NCI-H1092 (cell line): Measurements from ENCODE around the gene SELENOW.
"Not testable (repeated sequence)": the region's sequence is repeated elsewhere in the genome, so short reads cannot be mapped to it uniquely, and the experiment has no call there.

Experiments
- DNase-seq: peaks from one replicate; lab custom pipeline; 2025; lab: John Stamatoyannopoulos, UW

Gene SELENOW

DNA sequence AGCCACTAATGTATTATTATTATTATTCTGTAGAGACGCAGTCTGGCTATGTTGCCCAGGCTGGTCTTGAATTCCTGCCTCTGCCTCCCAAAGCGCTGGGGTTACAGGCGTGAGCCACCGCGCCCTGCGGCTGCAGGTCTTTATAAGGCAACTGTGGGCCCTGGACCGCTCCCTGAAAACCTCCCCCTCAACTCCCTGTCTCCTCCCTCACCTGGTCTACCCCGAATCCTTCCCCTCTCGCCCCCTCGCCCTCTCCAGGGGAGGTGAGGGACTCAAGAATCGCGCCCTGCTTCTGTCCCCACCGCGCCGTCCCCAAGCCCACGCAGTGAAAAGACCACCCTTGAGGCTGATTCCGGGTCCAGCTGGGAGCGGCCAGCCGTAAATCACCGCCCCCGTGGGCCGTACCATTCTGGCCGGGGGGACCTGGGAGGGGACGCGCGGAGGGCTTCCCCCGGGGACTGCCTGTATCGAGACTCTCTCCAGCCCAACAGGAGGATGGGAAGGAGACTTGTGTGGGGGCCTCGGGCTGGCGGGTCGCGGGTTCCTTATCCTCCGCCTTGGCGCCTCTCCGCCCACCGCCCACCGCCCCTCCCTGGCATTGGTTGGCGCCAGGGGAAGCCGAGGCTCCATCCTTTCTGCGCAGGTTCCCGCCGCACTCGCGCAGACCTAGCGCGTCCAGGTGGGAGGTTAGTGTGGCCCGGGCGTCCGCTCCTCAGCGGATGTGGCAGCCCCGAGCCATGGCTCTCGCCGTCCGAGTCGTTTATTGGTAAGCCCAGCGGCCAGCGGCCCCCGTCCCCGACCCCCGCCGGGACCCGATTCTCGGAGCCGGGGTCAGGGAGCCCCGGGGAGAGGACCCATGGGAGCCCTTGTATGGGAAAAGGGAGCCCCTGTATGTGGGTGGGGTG lies at the start of gene SELENOW:
TSS of gene SELENOW (plus strand) at position 655 of the 905 bp plus-strand sequence. CDS start at position 738, 83 bp downstream.
- DNase-seq: peak; percentile 54

DNA sequence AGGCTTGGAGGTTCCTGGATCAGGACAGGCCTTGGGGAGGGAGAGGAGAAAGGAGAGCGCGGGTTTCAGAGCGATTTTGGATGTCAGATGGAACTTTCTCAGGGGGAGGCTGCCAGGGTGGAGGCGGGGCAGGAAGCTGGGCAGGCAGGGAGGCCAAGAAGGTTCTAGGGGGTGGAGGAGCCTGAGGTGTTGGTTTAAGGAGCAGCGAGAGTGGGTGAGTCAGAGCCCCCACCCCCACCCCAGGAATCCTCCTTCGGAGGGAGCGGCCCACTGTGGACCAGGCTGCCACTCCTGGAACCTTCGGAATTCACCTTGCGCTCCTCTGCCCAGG lies 49.1 kb upstream of the SELENOW start:
- DNase-seq: no peak

DNA sequence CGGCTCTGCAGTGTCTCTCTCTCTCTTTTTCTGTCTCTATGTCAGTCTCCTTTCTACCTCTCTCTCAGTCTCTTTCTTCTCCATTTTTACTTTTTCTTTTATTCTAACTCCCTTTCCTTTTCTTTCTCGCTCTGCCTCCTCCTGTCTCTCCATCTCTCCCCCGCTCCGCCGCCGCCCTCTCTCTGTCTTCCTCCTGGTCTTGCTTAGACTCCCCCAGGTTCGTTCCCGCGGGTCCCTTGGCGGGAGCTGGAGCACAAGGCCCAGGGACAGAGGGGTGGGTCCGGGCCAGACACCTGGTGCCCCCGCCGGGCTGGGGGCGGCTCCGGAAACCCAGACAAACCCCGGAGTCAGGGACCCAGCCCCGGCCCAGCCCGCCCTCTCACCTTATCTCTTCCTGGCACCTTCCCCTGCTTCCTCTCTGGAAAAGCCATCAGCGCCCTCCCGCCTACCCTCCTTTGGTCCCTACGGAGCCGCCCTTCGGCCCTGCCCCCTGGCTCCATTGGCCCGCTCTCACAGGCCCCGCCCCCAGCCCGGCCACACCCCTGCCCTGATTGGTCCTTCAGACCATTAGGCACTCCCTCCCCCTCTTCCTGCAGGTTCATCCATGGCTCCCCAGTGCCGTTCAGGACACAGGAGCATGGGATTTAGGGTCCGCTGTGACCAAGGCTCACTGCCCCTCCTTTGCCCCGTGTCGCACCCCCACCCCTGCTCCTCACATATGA lies 48.5 kb upstream of the SELENOW start:
- no peak for DNase-seq

DNA sequence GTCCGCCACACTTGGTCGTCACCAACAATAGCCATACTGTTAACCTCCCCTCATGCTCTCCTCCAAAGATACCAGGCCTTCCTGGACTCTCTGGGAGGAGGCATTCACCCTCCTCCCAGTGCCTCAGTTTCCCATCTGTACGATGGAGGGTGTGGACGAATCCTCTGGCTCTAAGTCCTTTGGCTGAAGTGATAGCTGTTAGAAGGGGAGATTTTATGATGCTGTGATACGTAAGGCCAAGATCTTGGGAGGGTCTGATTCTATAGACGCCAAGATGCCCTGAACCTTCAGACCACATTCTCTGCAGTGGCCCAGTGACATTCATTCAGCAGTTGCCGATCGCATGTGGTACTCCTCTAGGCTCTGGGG lies 48.0 kb upstream of the SELENOW start:
- no peak for DNase-seq

DNA sequence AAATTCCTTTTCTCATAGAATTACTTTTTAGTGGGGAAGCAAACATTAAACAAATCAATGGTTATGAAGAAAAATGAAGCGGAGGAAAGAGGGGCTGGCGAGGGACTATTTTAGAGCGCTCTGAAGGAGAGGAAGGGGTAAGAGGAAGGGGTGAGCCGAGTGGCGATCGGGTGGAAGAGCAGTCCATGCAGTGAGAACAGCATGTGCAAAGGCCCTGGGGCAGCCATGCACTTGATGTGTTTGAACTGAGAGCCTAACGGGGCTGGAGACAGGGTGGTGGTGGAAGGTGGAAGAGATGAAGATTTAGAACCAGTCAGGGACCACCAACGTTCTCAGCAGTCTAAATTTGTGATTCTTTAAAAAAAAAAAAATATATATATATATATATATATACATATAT lies 47.6 kb upstream of the SELENOW start:
- no peak for DNase-seq

DNA sequence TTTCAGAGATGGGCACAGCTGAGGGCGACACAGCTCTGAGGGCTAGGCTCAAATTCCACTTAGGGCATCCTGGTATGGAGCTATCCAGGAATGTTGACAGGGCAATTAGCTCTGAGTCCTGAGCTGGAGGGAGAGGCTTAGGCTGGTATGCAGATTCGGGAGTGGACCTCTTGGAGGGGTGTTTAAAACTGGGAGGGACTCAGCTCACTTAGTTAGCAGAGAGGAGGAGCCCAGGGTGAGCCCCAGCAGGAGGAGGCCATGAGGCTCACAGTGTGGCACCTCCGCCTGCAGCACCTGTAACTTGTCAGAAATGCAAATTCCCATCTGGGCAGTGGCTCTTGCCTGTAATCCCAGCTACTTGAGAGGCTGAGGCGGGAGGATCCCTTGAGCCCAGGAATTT lies 43.4 kb upstream of the SELENOW start:
- no peak for DNase-seq

DNA sequence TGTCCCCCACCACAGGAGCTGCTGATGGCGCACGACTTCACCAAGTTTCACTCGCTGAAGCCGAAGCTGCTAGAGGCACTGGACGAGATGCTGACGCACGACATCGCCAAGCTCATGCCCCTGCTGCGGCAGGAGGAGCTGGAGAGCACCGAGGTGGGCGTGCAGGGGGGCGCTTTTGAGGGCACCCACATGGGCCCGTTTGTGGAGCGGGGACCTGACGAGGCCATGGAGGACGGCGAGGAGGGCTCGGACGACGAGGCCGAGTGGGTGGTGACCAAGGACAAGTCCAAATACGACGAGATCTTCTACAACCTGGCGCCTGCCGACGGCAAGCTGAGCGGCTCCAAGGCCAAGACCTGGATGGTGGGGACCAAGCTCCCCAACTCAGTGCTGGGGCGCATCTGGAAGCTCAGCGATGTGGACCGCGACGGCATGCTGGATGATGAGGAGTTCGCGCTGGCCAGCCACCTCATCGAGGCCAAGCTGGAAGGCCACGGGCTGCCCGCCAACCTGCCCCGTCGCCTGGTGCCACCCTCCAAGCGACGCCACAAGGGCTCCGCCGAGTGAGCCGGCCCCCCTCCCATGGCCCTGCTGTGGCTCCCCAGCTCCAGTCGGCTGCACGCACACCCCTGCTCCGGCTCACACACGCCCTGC lies 37.5 kb upstream of the SELENOW start:
- DNase-seq: no peak

DNA sequence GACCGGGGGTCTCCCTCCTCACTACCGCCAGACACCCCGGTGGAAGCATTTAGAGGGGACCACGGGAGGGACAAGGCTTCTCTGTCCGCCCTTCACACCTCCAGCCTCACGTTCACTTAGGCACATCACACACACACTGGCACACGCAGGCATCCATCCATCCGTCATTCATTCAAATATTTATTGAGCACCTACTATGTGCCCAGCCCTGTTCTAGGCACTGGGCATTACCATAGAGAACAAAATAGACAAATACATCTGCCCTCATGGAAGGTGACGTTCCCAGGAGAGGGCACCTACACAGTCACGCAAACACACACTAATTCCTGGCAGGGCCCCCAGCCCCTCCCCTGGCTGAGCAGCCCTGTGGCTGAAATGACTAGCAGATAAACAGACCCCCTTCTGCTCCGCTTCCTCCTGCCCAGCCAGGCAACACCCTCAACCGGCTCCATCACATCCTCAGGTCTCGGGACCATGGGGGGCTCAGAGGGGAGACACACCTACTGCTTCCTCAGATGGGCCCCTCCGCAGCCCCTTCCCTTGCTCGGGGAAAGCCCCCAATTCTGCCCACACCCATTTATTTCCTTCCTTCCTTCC lies 36.9 kb upstream of the SELENOW start:
- DNase-seq: no peak

DNA sequence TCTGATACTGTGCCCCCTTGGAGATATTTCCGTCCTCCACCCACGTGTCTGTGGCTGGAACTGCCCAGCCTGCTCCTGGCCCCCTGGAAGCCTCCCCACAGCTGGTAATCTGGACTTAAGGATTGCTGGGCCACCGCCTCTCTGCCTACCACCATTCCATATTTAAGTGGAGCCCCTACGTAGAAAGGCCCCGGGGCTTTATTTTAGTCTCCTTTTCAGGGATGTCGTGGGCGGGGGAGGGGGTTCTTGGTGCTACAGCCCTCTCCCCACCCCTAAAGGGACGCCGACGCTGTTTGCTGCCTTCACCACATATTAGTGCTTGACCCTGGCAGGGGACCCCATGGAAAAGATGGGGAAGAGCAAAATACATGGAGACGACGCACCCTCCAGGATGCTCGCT lies 35.9 kb upstream of the SELENOW start:
- no peak for DNase-seq

DNA sequence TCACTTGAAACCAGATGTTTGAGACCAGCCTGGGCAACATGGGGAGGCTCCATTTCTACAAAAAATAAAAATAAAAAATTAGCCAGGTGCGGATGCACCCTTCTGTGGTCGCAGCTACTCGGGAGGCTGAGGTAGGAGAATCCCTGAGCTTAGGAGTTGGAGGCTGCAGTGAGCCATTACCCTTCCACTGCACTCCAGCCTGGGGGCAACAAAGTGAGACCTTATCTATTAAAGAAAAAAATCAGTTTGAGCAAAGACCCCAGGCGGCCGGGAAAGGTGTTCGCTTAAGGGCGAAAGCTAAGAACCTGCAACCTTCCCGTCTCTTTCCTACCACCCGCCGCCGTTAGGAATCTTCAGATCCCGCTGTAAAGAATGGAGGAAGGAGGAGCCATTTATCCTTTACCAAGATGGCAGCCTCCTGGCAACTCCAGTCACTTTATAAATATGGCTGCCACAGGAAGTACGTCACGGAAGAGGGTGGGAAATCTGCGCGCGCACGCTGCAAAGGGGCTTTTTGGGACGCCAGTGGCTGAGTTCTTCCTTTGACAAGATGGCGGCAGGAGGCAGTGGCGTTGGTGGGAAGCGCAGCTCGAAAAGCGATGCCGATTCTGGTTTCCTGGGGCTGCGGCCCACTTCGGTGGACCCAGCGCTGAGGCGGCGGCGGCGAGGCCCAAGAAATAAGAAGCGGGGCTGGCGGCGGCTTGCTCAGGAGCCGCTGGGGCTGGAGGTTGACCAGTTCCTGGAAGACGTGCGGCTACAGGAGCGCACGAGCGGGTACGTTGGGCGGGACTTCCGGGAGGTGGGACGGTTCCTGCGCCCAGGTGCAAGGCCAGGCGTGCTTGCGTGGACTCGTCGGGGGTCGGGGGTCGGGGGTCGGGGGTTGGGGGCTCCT lies 33.2 kb upstream of the SELENOW start, which contains the start of gene NOP53:
TSS of gene NOP53 (plus strand) at position 537 of the 892 bp plus-strand sequence. CDS start at position 551, 14 bp downstream.
- peak; percentile 90 for DNase-seq

DNA sequence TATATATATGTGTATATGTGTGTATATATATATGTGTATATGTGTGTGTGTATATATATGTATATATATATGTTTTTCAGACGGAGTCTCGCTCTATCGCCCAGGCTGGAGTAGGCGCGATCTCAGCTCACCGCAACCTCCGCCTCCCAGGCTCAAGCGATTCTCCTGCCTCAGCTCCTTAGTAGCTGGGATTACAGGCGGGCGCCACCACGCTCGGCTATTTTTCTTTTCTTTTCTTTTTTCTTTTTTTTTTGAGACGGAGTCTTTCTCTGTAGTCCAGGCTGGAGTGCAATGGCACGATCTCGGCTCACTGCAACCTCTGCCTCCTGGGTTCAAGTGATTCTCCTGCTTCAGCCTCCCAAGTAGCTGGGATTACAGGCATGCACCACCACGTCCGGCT lies 32.4 kb upstream of the SELENOW start:
- not testable (repeated sequence) for DNase-seq

DNA sequence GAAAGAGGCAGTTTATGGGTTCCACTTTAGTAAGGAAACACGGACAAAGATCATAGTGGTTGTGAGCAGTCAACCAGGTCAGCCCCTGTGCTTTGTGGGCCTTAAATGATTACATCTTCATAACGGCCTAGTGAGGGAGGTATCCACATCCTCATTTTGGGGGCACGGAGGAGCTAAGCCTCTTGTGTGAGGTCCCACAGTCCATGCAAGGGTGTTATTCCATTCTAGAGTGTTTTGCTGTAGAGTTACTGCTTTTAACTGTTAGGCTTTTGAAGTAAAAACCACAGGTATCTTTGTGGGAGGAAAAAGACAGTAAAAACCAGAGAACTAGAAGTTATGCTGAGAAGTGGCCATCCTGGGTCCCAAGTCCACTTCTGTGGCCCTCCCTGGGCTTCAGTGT lies 29.2 kb upstream of the SELENOW start:
- no peak for DNase-seq

DNA sequence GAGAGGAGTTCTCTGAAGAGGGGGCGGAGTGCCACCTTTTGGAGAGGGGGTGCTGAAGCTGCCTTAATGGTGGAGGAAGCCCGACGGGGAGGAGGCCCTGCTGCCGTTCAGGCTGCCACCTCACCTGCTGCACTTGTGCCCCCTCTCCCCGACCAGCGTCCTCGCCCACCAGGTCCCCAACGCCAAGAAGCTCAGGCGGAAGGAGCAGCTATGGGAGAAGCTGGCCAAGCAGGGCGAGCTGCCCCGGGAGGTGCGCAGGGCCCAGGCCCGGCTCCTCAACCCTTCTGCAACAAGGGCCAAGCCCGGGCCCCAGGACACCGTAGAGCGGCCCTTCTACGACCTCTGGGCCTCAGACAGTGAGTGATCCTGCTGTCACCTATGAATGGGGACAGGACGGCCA lies 27.8 kb upstream of the SELENOW start:
- DNase-seq: no peak

DNA sequence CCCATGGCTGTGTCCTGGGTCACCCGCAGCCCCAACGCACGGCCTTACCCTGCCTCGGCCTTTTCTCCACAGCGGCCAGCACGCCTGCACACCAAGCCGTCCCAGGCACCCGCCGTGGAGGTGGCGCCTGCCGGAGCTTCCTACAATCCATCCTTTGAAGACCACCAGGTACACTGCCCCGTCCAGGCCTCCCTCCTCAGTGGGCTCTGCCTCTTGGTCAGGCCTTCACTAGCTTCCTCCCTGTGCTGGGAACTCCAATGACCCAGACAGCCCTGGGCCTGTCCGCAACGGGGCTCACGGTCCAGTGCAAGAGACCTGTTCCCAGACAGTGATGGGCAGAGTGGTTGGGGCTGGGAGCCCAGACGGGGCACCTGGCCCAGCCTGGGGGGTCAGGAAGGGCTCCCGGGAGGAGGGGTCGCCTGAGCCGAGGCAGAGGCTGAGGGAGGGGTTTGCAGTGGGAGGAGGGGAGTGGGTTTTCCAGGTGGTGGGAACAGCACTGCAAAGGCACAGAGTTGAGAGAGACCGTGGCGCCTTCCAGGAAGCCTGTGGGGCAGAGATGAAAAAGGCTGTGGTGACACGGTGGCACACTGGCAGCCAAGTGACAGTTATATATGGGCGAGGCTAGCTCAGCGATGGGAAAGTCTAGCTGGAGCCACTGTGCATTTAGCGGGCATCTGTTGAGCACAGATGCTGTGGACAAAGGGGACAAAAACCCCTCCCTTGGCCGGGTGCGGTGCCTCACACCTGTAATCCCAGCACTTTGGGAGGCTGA lies 25.9 kb upstream of the SELENOW start:
- no peak for DNase-seq

DNA sequence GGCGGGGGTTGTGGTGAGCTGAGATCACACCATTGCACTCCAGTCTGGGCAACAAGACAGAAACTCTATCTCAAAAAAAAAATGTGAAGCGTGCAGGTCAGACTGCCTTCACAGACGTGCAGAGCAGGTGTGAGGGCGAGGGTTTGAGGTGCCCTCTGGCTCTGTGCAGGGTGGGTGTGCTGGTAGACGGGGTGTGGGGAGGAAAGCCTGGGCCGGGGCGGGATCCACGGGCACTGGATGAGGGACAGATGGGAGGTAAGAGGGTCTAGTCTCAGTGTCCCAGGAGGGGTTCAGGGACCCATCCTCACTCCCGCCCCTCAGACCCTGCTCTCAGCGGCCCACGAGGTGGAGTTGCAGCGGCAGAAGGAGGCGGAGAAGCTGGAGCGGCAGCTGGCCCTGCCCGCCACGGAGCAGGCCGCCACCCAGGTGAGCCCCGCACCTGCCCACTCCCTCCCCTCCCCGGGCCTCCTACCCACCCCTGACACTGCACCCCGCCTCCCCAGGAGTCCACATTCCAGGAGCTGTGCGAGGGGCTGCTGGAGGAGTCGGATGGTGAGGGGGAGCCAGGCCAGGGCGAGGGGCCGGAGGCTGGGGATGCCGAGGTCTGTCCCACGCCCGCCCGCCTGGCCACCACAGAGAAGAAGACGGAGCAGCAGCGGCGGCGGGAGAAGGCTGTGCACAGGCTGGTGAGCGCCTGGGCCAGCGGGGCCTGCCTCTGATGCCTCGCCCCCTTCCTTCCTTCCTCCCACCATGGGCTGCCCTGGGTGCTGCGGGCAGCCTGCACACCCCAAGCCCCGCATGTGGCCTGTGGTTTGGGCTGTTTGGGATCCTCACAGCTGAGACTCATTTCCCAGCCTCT lies 24.1 kb upstream of the SELENOW start:
- no peak for DNase-seq

DNA sequence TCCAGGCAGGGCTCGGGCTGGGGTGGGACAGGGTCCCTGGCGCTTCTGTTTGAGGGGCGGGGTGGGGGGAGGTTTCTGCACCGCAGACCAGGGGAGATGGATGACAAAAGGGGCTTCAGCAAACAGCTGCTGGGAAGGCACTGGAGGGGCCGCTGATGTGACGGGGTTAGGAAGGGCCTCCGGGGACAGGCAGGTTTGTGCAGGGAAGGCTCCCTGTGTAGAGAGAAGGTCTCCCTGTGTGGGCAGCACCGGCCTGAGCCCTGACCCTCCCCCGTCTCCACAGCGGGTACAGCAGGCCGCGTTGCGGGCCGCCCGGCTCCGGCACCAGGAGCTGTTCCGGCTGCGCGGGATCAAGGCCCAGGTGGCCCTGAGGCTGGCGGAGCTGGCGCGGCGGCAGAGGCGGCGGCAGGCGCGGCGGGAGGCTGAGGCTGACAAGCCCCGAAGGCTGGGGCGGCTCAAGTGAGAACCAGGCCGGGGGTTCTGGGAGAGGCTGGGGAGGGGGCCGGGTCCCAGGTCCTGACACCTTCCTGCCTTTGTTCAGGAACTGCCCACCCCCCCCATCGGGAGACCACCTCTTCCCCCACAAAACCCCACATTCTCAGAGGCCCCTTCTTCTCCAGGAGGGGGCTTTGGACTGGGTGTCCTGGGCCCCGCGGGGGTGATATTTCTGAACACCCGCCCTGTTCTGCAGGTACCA lies 23.3 kb upstream of the SELENOW start:
- no peak for DNase-seq

DNA sequence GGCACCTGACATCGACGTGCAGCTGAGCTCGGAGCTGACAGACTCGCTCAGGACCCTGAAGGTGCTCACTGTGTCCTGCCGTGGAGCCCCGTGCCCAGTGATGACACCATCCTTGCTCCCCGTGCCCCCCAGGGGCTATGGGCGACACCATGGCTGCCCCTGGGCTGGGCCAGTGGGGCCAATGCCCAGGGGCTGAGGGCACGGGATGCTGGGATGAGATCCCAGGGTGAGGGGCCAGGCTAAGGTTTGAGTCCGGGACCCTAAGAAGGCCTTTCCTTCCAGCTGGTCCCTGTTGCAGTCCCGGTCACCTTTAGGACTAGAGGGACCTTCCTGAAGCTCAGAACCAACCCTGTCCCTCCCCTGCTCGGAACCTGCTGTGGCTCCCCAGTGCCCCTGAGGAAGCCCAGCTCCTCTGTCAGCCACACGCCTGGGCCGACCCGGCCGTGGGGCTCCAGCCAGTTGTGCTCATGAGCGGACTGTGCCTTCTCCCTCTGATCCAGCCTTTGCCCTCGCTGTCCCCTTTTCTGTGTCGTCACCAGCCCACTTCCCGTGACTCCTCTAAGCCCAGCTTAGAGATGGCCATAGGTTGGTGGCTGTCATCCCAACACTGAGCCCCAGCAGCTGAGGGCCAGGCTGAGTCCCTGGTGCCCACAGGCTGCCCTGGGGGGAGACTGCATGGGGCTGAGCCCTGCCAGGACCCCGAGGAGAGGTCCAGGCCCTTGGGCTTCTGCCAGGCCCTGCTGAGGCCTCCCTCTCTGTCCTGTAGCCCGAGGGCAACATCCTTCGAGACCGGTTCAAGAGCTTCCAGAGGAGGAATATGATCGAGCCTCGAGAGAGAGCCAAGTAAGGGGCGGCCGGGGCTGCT lies 22.5 kb upstream of the SELENOW start:
- no peak for DNase-seq

DNA sequence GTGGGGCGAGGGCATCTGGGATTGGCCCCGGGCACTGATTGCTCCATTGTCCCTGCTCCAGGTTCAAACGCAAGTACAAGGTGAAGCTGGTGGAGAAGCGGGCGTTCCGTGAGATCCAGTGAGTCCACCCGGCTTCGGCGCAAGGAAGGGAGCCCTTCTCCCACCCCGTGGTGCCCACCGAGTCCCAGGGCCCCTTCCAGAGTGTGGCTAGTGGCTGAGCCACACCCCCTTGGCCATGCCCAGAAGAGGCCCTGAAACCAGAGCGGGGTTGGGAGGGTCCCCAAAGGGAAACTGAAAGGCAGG lies 21.9 kb upstream of the SELENOW start:
- DNase-seq: no peak
